Brain microvascular endothelial cell (primary cell): ENCODE measurements around the gene TTC8.

Experiments
- DNase-seq: peaks from one replicate; pipeline ENCODE4 v3.0.0-alpha.2; 2020
- H3K27ac ChIP-seq: fragments of 250-450 bp; sonication (Bioruptor Pico); 2 replicates; pipeline ENCODE4 v1.5.1; 2020; ENCODE audit warnings: mild to moderate bottlenecking, moderate library complexity
- H3K27me3 ChIP-seq: fragments of 250-450 bp; sonication (Bioruptor Pico); replicated peaks from 2 replicates; pipeline ENCODE4 v1.5.1; 2020; ENCODE audit warnings: mild to moderate bottlenecking
- H3K36me3 ChIP-seq: fragments of 250-450 bp; sonication (Bioruptor Pico); replicated peaks from 2 replicates; pipeline ENCODE4 v1.5.1; 2020; ENCODE audit warnings: mild to moderate bottlenecking
- H3K4me3 ChIP-seq: 2 replicates; pipeline ENCODE4 v1.5.1; 2011; ENCODE audit warnings: low read depth, mild to moderate bottlenecking, control low read depth, low read length, moderate library complexity
- in situ Hi-C: cut with HindIII; loops from 2 replicates; pipeline ENCODE4 v1.10.0; 2017; ENCODE audit warnings: low sequenced_read_pairs, low pct_ligation_motif_present
- TF ChIP-seq, protein P1 (sequence below): IDR thresholded peaks from 2 replicates; pipeline ENCODE4 v1.5.1; 2011; ENCODE audit warnings: low read depth, mild to moderate bottlenecking, moderate library complexity, low read length, control low read depth, inconsistent platforms; ENCODE audit errors: missing control alignments

TTC8 gene

DNA sequence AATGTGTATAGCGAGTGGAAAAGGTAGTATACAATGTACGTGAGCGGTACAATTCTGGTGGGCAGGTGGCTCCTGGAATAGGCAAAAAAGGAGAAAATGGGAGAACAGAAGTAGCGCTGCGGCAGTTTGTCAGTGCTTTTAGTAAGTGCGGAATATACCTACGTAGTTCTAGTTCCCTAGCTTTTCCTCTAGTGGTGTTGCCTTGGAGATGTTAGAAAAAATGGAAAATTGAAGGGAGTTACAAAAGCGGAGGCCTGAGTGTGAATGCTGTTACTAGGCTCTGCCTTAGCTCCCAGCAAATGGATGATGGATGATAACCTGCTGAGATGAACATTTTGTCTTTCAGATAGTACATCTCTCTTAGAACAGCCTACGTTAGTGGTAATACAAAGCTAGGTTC, 1.1 kb downstream of the TTC8 start:
- Histone ChIP-seq H3K27ac (no peak overlapping the region), H3K36me3 (no peaks in the 10 kb centered on the region), H3K4me3 (peak overlapping the region; percentile 85), H3K27me3 (no peaks in the 10 kb centered on the region)
- TF ChIP-seq, protein P1, sequence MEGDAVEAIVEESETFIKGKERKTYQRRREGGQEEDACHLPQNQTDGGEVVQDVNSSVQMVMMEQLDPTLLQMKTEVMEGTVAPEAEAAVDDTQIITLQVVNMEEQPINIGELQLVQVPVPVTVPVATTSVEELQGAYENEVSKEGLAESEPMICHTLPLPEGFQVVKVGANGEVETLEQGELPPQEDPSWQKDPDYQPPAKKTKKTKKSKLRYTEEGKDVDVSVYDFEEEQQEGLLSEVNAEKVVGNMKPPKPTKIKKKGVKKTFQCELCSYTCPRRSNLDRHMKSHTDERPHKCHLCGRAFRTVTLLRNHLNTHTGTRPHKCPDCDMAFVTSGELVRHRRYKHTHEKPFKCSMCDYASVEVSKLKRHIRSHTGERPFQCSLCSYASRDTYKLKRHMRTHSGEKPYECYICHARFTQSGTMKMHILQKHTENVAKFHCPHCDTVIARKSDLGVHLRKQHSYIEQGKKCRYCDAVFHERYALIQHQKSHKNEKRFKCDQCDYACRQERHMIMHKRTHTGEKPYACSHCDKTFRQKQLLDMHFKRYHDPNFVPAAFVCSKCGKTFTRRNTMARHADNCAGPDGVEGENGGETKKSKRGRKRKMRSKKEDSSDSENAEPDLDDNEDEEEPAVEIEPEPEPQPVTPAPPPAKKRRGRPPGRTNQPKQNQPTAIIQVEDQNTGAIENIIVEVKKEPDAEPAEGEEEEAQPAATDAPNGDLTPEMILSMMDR, result no peak
- in situ Hi-C loops, result no loop called here
- no peak for DNase-seq

DNA sequence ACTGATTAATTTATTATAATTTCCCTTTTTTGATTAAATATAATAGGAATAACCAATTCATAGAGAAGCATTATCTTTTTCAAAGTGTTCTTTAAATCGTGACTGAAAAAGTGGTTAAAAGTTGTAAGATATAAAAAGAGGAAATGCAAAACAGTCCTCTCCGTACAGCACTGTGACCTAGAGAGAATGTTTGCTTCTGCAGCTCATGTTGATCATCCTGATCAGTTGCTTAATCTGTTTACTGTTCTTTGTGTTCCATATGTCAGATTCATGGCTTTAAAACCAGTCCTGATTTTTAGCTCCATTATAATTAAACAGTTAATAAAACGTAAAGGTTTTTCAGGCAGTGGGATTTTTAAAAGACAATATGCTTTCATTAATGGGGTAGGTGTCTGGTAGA, 4.7 kb downstream of the TTC8 start:
- no peaks in the 10 kb centered on the region for H3K36me3 ChIP-seq
- TF ChIP-seq, protein P1, result no peak
- in situ Hi-C loops, result no loop called here
- DNase-seq, result no peak
- no peaks in the 10 kb centered on the region for H3K27me3 ChIP-seq
- no peak overlapping the region for H3K27ac ChIP-seq
- H3K4me3 ChIP-seq, result no peak overlapping the region

DNA sequence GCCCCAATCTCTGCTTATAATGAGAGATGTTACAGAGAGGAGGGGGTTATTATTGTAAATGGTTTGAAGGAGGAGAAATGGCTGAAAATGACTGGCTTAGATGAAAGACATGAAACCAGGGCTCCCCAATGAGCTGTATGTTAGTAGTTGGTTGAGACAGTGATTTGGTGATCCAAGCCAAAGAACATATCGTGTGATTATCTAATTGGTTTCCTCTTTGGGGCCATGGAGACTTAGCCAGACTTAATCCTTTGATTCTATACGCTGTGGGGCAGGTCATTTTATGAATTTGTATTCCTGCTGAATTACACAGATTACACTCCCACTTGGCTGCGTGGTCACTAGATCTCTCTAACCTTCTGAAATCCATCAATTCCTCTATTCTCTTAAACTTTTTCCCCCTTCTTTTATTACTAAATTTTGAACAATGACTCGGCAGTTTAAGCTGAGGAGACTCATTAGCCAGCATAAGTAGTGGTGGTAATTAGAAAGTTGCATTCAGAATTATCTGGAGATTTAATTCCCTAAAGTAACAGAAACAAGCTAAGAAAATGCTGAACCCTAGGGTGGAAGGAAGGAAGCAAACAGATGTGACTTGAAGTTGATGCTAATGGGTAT, 5.3 kb downstream of the TTC8 start:
- Histone ChIP-seq H3K4me3 (no peak overlapping the region), H3K27ac (no peak overlapping the region), H3K36me3 (no peaks in the 10 kb centered on the region), H3K27me3 (no peaks in the 10 kb centered on the region)
- TF ChIP-seq, protein P1, result no peak
- in situ Hi-C loops, result no loop called here
- no peak for DNase-seq

DNA sequence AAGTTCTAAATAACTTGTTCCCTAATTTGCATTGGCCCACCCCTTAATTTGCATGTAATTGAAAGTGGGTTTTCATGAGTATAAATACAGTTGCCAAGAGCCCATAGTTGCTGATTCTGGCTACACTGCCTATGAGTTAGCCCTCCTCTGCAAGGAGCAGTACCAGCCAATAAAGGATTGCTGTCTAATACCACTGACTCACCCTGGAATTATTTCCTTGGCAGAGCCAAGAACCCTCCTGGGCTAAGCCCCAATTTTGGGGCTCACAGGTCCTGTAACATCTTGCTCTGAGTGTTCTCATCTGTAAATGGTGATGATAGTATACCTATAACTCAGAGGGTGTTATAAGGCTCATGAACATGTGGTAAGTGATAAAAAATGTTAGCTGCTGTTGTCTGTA, 6.8 kb downstream of the TTC8 start:
- TF ChIP-seq, protein P1, result no peak
- H3K36me3 ChIP-seq, result no peaks in the 10 kb centered on the region
- peak; percentile 23 for DNase-seq
- H3K27ac ChIP-seq, result no peak overlapping the region
- H3K27me3 ChIP-seq, result no peaks in the 10 kb centered on the region
- in situ Hi-C loops, result no loop called here
- no peak overlapping the region for H3K4me3 ChIP-seq

DNA sequence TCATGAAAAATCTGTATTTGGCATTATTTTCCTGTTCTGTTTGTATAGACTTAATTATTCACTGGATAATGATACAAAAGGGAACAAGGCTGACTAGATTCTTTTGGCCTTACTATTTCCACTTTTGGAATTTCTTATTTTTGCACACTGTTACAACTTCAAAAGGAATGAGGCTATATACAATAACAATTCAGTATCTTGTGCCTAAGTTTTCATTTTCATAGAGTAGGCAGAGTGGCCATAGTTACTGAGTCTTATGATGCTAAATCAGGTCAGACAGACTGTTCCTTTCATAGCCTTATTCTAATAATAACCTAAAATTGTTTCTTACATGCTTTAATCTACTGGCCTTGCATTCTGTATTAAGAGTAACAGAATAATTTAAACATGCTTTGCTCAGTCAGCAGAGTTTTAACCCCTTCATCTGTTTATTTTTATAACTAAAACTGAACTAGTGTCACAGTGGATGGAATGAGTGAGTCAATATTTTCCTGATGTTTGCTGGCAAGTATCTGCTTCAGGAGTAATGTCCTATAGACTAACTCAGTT, 10.5 kb downstream of the TTC8 start:
- Histone ChIP-seq H3K4me3 (no peak overlapping the region), H3K27me3 (no peaks in the 10 kb centered on the region), H3K36me3 (no peaks in the 10 kb centered on the region), H3K27ac (peak overlapping the region; percentile 60)
- in situ Hi-C loops, result no loop called here
- peak; percentile 54 for DNase-seq
- TF ChIP-seq, protein P1, result no peak

DNA sequence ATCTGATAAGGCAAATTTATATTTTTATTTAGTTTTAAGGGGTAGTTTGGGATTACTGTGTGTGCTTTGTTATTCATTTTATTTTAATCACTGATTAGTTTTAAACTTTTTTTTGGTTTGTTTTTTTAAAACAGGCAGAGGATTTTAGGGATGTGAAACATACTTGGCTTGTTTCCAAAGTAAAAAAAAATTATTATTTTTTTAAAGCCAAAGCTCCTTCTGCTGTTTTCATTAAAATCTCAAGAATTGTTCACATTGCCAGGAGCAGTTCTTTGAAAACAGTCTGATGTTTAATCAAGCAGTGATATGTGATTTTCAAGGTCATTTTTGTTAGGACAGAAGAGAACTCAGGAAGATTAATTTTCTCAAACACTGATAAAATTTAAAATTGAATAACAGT, 11.2 kb downstream of the TTC8 start:
- TF ChIP-seq, protein P1, result no peak
- Histone ChIP-seq H3K27ac (peak overlapping the region; percentile 60), H3K4me3 (no peak overlapping the region), H3K27me3 (no peaks in the 10 kb centered on the region), H3K36me3 (no peaks in the 10 kb centered on the region)
- in situ Hi-C loops, result no loop called here
- no peak for DNase-seq
